Inferior parietal cortex (tissue), 1 donor: Measurements from ENCODE around the gene PPP2R1B.

ENCODE experiments used
- DNase-seq: peaks from one replicate; pipeline ENCODE4 v3.0.0-alpha.2; 2016; ENCODE audit errors: extremely low spot score

PPP2R1B gene

GRCh38 chr11:111748035-111748804 lies 18.0 kb downstream of the PPP2R1B start:
- DNase-seq: no peak

GRCh38 chr11:111745719-111746504 lies 20.3 kb downstream of the PPP2R1B start:
- DNase-seq: no peak

GRCh38 chr11:111743700-111744099 lies 22.5 kb downstream of the PPP2R1B start:
- DNase-seq: no peak

- no peak for DNase-seq
These were observed 24.4 kb downstream of the PPP2R1B start for GRCh38 chr11:111741751-111742150.

- DNase-seq: no peak
These were observed 26.9 kb downstream of the PPP2R1B start for GRCh38 chr11:111739299-111739698.

GRCh38 chr11:111737444-111738210 lies 28.6 kb downstream of the PPP2R1B start:
- peak; percentile 84 for DNase-seq

GRCh38 chr11:111736621-111737443 lies 29.4 kb downstream of the PPP2R1B start:
- peak; percentile 72 for DNase-seq

- DNase-seq: peak; percentile 59
These were observed 30.0 kb downstream of the PPP2R1B start for GRCh38 chr11:111736181-111736590.

GRCh38 chr11:111735262-111736116 lies 30.7 kb downstream of the PPP2R1B start:
- DNase-seq: peak; percentile 91

- DNase-seq: no peak
These were observed 31.3 kb downstream of the PPP2R1B start for GRCh38 chr11:111734954-111735261.

- DNase-seq: no peak
These were observed 31.9 kb downstream of the PPP2R1B start for GRCh38 chr11:111734101-111734953.

GRCh38 chr11:111733611-111734088 lies 32.5 kb downstream of the PPP2R1B start:
- no peak for DNase-seq

GRCh38 chr11:111733016-111733415 lies 33.2 kb downstream of the PPP2R1B start:
- DNase-seq: no peak

GRCh38 chr11:111731821-111732220 lies 34.4 kb downstream of the PPP2R1B start:
- DNase-seq: no peak

- DNase-seq: no peak
These were observed 35.2 kb downstream of the PPP2R1B start for GRCh38 chr11:111730871-111731591.

- DNase-seq: no peak
These were observed 36.3 kb downstream of the PPP2R1B start for GRCh38 chr11:111729831-111730311.

GRCh38 chr11:111729071-111729830 lies 36.9 kb downstream of the PPP2R1B start:
- DNase-seq: no peak

- DNase-seq: no peak
These were observed 38.8 kb downstream of the PPP2R1B start for GRCh38 chr11:111727431-111727830.
